Brain pericyte (primary cell): ENCODE measurements around the gene COX5A.

Experiments used
- DNase-seq: peaks from one replicate; pipeline ENCODE4 v3.0.0-alpha.2; 2012; ENCODE audit warnings: low read depth, low spot score

COX5A gene

DNA sequence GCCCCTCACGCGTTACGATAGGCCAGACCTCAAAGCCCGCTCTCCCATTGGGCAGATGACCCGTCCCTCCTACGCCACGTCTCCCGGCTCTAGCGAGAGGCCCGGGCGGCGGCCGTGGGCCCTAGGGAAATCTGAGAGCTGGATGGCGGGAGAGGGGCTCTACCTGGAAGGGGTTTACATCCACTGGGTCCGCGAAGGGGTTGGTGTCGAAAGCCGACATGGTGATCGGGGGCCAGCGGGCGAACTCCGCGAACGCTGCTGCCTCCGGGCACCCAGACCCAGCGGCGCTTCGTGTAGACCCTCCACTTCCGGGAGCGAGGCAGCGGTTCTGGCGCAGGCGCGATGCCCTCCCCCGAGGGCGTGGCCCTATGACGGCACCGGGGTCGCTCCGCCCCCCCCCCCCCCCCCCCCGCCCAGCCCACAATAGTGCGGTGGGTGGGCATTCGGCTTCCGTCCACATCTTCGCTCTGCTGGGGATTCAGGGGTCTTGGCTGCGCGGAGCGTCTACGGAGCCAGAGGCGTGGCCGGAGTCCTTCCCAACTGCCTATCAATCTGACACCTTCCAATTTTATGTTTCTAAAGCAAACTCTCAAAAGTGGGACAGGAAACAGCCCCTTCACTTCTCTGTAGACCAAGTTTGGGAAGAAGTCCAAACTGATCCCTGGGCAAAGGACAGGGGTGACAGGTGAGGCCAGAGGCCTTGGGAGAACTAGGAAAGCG is 64.7 kb downstream of the COX5A start, which contains the start of gene SCAMP2:
TSS of gene SCAMP2 (minus strand) at position 330 of the 720 bp plus-strand sequence. CDS start at position 220, 110 bp downstream.
- peak; percentile 82 for DNase-seq

DNA sequence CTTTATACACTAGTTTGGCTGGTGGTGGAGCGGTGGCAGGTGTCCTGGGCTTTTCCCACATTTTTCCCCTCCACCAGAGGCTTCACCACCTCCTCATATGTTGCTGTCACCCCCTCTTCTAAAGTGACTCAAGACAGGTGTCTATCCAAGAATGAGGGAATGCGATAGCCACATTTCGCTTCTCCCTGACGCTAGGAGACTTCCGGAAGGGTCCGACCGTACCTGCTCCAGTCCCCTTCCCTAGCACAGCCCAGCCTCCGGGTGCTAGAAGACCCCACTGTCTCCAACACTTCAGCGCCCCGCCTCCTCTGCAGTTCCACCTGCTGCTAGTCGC is 65.2 kb downstream of the COX5A start:
- DNase-seq: no peak

DNA sequence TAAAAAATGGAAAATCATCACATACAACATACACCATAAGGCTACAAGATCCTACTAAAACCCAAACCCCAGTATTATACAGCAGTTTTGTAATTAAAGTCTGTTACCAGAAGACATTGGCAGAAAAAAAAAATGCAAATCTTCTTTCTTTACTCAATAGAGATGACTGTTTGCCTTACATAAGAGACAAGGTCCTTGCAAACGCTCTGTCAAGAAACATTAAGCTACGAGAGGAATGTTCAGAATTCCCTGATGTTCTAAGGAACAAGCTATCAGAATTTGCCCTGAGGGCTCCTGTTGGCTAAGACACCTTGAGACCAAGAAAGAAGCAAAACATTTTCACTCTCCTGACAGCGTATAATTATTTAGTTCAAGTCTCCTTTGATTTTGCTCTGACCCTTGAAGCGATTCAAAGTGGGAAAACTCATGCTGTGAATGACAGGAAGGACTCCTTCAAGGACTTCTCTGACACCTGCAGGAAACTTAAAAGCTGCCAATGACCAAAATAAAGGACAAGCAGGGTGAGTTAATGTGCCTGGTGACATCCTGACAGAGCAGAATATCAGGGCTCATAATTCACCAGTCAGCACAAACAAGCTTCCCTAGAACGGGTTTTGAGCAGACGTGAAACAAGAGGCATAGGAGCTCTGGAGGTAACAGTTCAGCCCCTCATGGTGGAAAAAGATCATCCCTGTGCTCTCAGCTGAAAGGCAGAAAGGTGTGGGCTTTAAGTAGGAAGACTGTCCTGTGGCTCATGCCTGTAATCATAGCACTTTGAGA is 67.2 kb downstream of the COX5A start:
- DNase-seq: no peak
